Esophagus squamous epithelium (tissue), 5 donors: ENCODE measurements around the gene CFAP74. TPM values are rescaled to one million over a fixed set of nuclear protein-coding genes. Genes with fewer than 3 reads are reported as not detected.

ENCODE experiments used
- DNase-seq: peaks from one replicate; lab custom pipeline; 2025; lab: John Stamatoyannopoulos, UW
- H3K27ac ChIP-seq, 4 donors: fragments of 200-600 bp; sonication (generic); one replicate each; pipeline ENCODE4 v1.5.1; 2016 to 2019; ENCODE audit warnings: mild to moderate bottlenecking in 1 of 4
- H3K27me3 ChIP-seq, 4 donors: fragments of 200-600 bp; sonication (generic); 1 replicate in 3 of 4; 2 replicates in 1 of 4; pipeline versions ENCODE4 v1.5.1 to v1.6.0; 2017 to 2021; ENCODE audit warnings: antibody characterized with exemption in 1 of 4
- H3K36me3 ChIP-seq, 3 donors: fragments of 200-600 bp; sonication (generic); one replicate each; pipeline ENCODE4 v1.5.1; 2016 to 2019
- H3K4me1 ChIP-seq, 3 donors: fragments of 200-600 bp; sonication (generic); one replicate each; pipeline ENCODE4 v1.5.1; 2017 to 2019
- H3K4me3 ChIP-seq, 4 donors: fragments of 200-600 bp; sonication (generic); 1 replicate in 3 of 4; 2 replicates in 1 of 4; pipeline ENCODE4 v1.5.1; 2016 to 2019; ENCODE audit warnings: mild to moderate bottlenecking in 2 of 4, moderate library complexity in 1 of 4
- H3K9me3 ChIP-seq, 3 donors: fragments of 200-600 bp; sonication (generic); one replicate each; pipeline ENCODE4 v1.5.1; 2016 to 2019
- CTCF ChIP-seq, 6 experiments: fragments of 450-650 bp in 4 of 6; fragments of 200-600 bp in 2 of 6; sonication (generic) in 2 of 6; IDR thresholded peaks; one replicate each; pipeline ENCODE4 v1.5.1; 2016 to 2019; ENCODE audit warnings: antibody characterized with exemption in 6 of 6, mild to moderate bottlenecking in 4 of 6, moderate library complexity in 4 of 6
- POLR2A ChIP-seq, 4 donors: fragments of 450-650 bp; IDR thresholded peaks; one replicate each; pipeline ENCODE4 v1.6.1; 2017; ENCODE audit warnings: antibody characterized with exemption in 4 of 4, mild to moderate bottlenecking in 4 of 4, moderate library complexity in 3 of 4
- WGBS, 2 donors: methylation state at CpG; one replicate each; pipeline ENCODE4 v1.1.5; 2018; 5-methylcytosine and 5-hydroxymethylcytosine counted together
- intact Hi-C: fragments of 100-400 bp; cut with DNase I; formaldehyde crosslinking; loops from one replicate; pipeline ENCODE4 v1.15.0; 2022
- total RNA-seq, 4 donors: library from RNA; depleted of rRNA; stranded (reverse); fragments of >200 nt; gene quantifications; one replicate each; pipeline ENCODE4 v1.1.0, GENCODE V29; 2016
- donor health status: DM: yes; HTN: yes; CAD: no.

Gene CFAP74
- total RNA-seq, 4 donors from 2014 or later, result not detected

GRCh38 chr1:1943834-1944570, 59.6 kb downstream of the CFAP74 start:
- no peak for DNase-seq
- Histone ChIP-seq H3K27ac (no peak overlapping the region), H3K4me3 (peak overlapping the region in 1 of 4 donors; percentile 43), H3K4me1 (peaks cover 8 to 26% (median 9%) of the 10 kb centered on the region in 3 donors), H3K9me3 (no peaks in the 10 kb centered on the region), H3K36me3 (no peaks in the 10 kb centered on the region), H3K27me3 (peaks cover 0 to 76% (median 0%) of the 10 kb centered on the region in 4 donors)
- TF ChIP-seq POLR2A (IDR thresholded peaks at IDR 0.05), result no peak
- peak; percentile 73 to 88 (median 80) for TF ChIP-seq CTCF (IDR thresholded peaks at IDR 0.05)
- intact Hi-C loops, result no loop called here
- WGBS, 2 donors, result 24 to 38% methylated on average over 7 to 10 of the region's 37 CpGs

- Histone ChIP-seq H3K4me1 (peaks cover 8 to 26% (median 9%) of the 10 kb centered on the region in 3 donors), H3K27me3 (peaks cover 0 to 78% (median 0%) of the 10 kb centered on the region in 4 donors), H3K36me3 (no peaks in the 10 kb centered on the region), H3K4me3 (peak overlapping the region in 2 of 4 donors; percentile 9 to 16), H3K27ac (no peak overlapping the region), H3K9me3 (no peaks in the 10 kb centered on the region)
- TF ChIP-seq POLR2A (IDR thresholded peaks at IDR 0.05) (no peak), CTCF (IDR thresholded peaks at IDR 0.05) (no peak)
- DNase-seq, result no peak
- 54% methylated on average over 13 of the region's 45 CpGs; no CpG with 5 or more reads in 1 of the 2 donors for WGBS, 2 donors
- intact Hi-C loops, result no loop called here
Measured at GRCh38 chr1:1942753-1943656, 60.6 kb downstream of the CFAP74 start.

- 66 to 74% methylated on average over 10 to 17 of the region's 39 CpGs for WGBS, 2 donors
- H3K27me3 ChIP-seq, result peaks cover 0 to 72% (median 0%) of the 10 kb centered on the region in 4 donors
Measured at GRCh38 chr1:1941868-1942752, 61.5 kb downstream of the CFAP74 start.

More at GRCh38 chr1:1941868-1942752, 61.5 kb downstream of the CFAP74 start:
- no peak for DNase-seq
- H3K9me3 ChIP-seq, result no peaks in the 10 kb centered on the region
- H3K4me3 ChIP-seq, result no peak overlapping the region
- TF ChIP-seq CTCF (IDR thresholded peaks at IDR 0.05), result no peak
- no peak for TF ChIP-seq POLR2A (IDR thresholded peaks at IDR 0.05)
- no peaks in the 10 kb centered on the region for H3K36me3 ChIP-seq
- peaks cover 8 to 26% (median 9%) of the 10 kb centered on the region in 3 donors for H3K4me1 ChIP-seq
- no peak overlapping the region for H3K27ac ChIP-seq
- intact Hi-C loops, result no loop called here
